ENCODE measurements around the gene C17orf58.

DNA sequence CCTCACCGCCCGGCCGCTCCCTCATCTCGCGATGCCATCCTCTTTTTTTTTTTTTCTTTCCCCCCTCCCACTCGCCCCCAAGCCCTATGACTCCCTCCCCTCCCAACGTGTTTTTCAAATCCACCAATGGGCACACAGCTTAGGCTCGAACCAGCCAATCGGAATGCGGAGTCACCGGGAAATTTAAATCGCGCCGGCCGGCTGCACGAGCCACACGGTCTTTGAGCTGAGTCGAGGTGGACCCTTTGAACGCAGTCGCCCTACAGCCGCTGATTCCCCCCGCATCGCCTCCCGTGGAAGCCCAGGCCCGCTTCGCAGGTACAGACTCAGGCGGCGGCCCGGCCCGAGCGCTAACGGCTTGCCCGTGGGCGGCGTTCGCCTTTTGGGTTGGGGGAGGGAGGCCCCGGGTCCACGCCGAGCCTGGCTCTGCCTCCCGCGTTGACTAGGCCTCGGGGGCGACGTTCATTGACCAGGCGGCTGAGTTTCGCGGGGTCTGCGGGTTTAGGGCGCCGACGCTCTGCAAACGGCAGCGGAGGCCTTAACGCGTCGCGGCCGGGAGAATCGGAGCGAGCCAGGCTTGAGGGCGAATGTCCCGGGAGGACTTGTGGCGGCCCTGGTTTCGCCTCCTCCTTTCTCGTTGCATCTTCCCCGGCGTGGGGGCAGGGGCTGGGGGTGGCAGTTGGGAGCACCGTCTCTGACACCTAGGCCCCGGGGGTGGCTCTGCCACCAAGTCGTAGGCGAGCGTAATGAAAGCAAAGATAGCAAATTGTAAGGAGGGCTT lies 39.4 kb upstream of the C17orf58 start, which contains the start of gene KPNA2:
- TF ChIP-seq, protein P1, sequence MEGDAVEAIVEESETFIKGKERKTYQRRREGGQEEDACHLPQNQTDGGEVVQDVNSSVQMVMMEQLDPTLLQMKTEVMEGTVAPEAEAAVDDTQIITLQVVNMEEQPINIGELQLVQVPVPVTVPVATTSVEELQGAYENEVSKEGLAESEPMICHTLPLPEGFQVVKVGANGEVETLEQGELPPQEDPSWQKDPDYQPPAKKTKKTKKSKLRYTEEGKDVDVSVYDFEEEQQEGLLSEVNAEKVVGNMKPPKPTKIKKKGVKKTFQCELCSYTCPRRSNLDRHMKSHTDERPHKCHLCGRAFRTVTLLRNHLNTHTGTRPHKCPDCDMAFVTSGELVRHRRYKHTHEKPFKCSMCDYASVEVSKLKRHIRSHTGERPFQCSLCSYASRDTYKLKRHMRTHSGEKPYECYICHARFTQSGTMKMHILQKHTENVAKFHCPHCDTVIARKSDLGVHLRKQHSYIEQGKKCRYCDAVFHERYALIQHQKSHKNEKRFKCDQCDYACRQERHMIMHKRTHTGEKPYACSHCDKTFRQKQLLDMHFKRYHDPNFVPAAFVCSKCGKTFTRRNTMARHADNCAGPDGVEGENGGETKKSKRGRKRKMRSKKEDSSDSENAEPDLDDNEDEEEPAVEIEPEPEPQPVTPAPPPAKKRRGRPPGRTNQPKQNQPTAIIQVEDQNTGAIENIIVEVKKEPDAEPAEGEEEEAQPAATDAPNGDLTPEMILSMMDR (IDR thresholded peaks at IDR 0.05), result no peak
- TF ChIP-seq POLR2A (IDR thresholded peaks at IDR 0.05), result no peak

All from testis (tissue), 2 donors.